ENCODE measurements around the gene SLC45A3.

Gene SLC45A3

GRCh38 chr1:205669341-205670149 is 10.8 kb downstream of the SLC45A3 start:
- no peak for TF ChIP-seq CTCF (IDR thresholded peaks at IDR 0.05)
- no peak overlapping the region for H3K27ac ChIP-seq
- DNase-seq (ENCODE audit: low spot score), result no peak
- no peak overlapping the region for H3K4me3 ChIP-seq

- TF ChIP-seq CTCF (IDR thresholded peaks at IDR 0.05), result no peak
- no peak for DNase-seq (ENCODE audit: low spot score)
- no peak overlapping the region for H3K27ac ChIP-seq
- no peak overlapping the region for H3K4me3 ChIP-seq
Measured at GRCh38 chr1:205668951-205669340, 11.4 kb downstream of the SLC45A3 start.

- no peak for TF ChIP-seq CTCF (IDR thresholded peaks at IDR 0.05)
- H3K27ac ChIP-seq, result no peak overlapping the region
- no peak overlapping the region for H3K4me3 ChIP-seq
- DNase-seq (ENCODE audit: low spot score), result no peak
Measured at GRCh38 chr1:205667909-205668643, 12.2 kb downstream of the SLC45A3 start.

GRCh38 chr1:205666372-205667166 is 13.7 kb downstream of the SLC45A3 start:
- no peak for DNase-seq (ENCODE audit: low spot score)
- Histone ChIP-seq H3K4me3 (no peak overlapping the region), H3K27ac (no peak overlapping the region)
- TF ChIP-seq CTCF (IDR thresholded peaks at IDR 0.05), result no peak

GRCh38 chr1:205665201-205666045 is 14.9 kb downstream of the SLC45A3 start:
- H3K4me3 ChIP-seq, result no peak overlapping the region
- no peak for DNase-seq (ENCODE audit: low spot score)
- TF ChIP-seq CTCF (IDR thresholded peaks at IDR 0.05), result no peak
- H3K27ac ChIP-seq, result no peak overlapping the region

GRCh38 chr1:205664399-205665017 is 15.8 kb downstream of the SLC45A3 start:
- no peak for DNase-seq (ENCODE audit: low spot score)
- no peak overlapping the region for H3K4me3 ChIP-seq
- no peak for TF ChIP-seq CTCF (IDR thresholded peaks at IDR 0.05)
- H3K27ac ChIP-seq, result no peak overlapping the region

All from coronary artery (tissue), 2 donors.